OCI-M2 (cell line): Measurements from ENCODE around the gene PRSS50.
"Not testable (repeated sequence)": the region's sequence is repeated elsewhere in the genome, so short reads cannot be mapped to it uniquely, and the experiment has no call there.

ENCODE experiments used
- DNase-seq: peaks from one replicate; lab custom pipeline; 2025; ENCODE audit not compliant: unreplicated experiment; lab: John Stamatoyannopoulos, UW

Gene PRSS50

GRCh38 chr3:46709157-46709654 lies 8.5 kb downstream of the PRSS50 start:
- no peak for DNase-seq

GRCh38 chr3:46708401-46709156 lies 9.1 kb downstream of the PRSS50 start:
- DNase-seq, result no peak

GRCh38 chr3:46707601-46708011 lies 10.1 kb downstream of the PRSS50 start:
- DNase-seq, result no peak

GRCh38 chr3:46706771-46707582 lies 10.7 kb downstream of the PRSS50 start:
- DNase-seq, result no peak

GRCh38 chr3:46705751-46706552 lies 11.7 kb downstream of the PRSS50 start:
- no peak for DNase-seq

GRCh38 chr3:46705022-46705530 lies 12.6 kb downstream of the PRSS50 start:
- no peak for DNase-seq

- not testable (repeated sequence) for DNase-seq
Observed at GRCh38 chr3:46704346-46704745, 13.3 kb downstream of the PRSS50 start.

GRCh38 chr3:46703013-46703520 lies 14.6 kb downstream of the PRSS50 start:
- DNase-seq, result no peak

- no peak for DNase-seq
Observed at GRCh38 chr3:46702246-46703012, 15.2 kb downstream of the PRSS50 start.

- no peak for DNase-seq
Observed at GRCh38 chr3:46701181-46701939, 16.3 kb downstream of the PRSS50 start, which contains the start of gene TMIE. TSS of gene TMIE (plus strand) at chr3:46701392. CDS start at chr3:46701488, 96 bp downstream.

GRCh38 chr3:46700772-46701171 lies 16.9 kb downstream of the PRSS50 start:
- DNase-seq, result no peak

GRCh38 chr3:46699676-46700523 lies 17.8 kb downstream of the PRSS50 start:
- DNase-seq, result no peak

- no peak for DNase-seq
Observed at GRCh38 chr3:46695962-46696894, 21.4 kb downstream of the PRSS50 start.

GRCh38 chr3:46695177-46695961 lies 22.3 kb downstream of the PRSS50 start:
- DNase-seq, result no peak

- DNase-seq, result no peak
Observed at GRCh38 chr3:46694520-46694919, 23.1 kb downstream of the PRSS50 start.

- no peak for DNase-seq
Observed at GRCh38 chr3:46693892-46694226, 23.8 kb downstream of the PRSS50 start.
